Mesenteric fat pad (tissue), 1 donor: ENCODE data around the gene ZFAND2B. TPM values are rescaled to one million over a fixed set of nuclear protein-coding genes. Genes with fewer than 3 reads are reported as not detected.
"Not testable (repeated sequence)": the region's sequence is repeated elsewhere in the genome, so short reads cannot be mapped to it uniquely, and the experiment has no call there.

Source experiments
- DNase-seq: peaks from one replicate; pipeline ENCODE4 v3.0.0-alpha.2; 2020; ENCODE audit warnings: low spot score
- total RNA-seq: library from RNA; stranded (reverse); fragmentation: NEBNext Ultra II Directional; extraction: Animal tissue kit (Norgen Biotek cat#: 25700); gene quantifications from one replicate; pipeline ENCODE4 v1.2.1, GENCODE V29; 2021
- donor health status: DM: yes; HTN: yes; CAD: no.

ZFAND2B gene
- total RNA-seq, 1 donor from 2014 or later: 31.3 TPM

DNA sequence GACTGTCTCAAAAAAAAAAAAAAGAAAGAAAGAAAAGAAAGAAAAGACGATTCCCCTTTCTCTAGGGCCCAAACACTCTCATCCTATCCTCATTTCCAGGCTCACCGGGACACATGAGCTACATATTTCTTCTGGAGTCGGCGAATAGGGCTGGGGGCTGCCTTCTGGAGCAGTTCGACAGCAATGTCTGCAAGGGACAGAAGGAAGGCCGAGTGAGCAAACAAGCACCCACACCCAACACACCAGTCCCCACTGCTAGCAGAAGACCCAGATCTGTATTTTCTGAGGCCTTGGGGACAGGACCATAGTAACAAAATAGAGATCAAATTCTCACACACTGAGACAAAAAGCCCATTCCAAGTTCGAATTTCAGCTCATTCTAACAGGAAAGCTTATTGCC lies 31.1 kb upstream of the ZFAND2B start:
- no peak for DNase-seq

DNA sequence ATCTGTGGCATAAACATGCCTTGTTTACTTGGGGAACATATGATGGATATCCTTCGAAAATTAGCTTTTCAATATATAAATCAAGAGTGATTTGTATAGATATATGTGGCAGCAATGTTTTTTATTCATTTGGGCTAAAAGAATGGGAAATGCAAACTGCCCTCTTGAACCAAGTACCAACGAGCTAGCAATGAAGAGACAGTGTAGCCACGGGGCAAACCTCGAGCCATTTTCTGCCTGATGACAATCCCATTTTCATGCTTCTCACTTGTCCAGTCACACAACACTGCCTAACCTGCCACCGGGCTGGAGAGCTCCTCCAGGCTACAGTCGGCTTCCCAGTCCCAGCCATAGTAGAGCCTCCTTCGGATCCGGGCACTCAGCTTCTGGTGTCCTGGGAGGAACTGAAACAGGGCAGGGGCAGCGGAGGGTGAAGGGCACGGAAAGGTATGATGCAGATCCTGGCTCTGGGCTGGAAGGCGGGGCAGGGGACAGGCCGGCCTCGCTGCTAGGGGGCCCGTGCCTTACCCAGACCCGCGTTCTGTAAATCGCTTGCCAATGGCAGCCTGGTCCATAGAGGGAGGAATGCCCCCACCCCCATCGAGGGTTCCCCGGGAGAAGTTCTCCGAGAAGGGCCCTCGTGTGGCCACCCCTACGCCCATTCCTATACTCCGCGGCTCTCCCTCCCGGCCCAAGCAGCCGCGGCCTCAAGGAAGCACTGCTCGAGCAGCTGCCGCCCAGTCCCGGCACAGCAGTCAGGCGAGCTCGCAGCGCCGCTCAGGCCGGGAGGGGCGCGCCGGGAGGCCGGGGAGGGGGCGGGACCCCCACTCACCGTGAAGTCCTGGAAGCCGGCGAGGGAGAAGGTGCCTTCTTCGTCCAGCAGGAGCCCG lies 30.4 kb upstream of the ZFAND2B start:
- no peak for DNase-seq

DNA sequence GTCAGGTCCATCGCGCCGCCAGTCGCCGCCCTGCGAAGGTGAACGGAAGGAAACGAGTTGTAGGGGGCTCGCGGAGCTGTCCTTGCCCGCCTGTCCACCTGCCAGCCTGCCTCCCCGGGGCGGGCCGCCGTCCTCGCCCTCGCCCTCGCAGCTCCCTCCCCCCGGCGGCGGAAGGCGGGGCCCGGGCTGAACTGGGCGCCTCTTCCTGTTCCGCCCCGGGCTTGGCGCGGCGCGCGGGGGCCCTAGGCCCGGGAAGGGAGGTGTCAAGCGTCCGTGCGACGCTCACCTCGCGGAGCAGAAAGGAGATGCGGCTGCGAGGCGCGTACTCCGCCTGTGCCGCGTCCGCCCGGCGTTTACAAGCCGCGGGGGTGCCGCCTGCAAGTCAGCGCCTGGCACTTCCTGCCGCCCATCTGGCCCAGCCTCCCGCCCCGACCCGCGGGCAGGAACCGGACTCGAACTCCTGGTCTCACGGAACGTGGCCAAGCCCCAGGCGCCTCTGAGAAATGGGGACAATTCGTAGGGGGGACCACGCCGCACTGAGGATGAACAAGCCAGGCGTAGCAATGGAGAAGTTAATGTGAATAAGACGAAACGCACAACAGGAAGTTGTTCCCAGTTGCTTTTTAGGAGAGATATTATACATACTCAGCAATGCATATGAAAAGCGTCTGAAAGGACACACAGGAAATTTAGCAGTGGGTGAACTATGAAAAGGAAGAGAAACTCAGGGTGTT lies 29.6 kb upstream of the ZFAND2B start, which contains the start of gene CNPPD1:
Gene CNPPD1, minus strand, starts transcription at position 108 of the 734 bp plus-strand sequence. Its CDS starts 97 bp downstream, at position 11.
- peak; percentile 95 for DNase-seq

DNA sequence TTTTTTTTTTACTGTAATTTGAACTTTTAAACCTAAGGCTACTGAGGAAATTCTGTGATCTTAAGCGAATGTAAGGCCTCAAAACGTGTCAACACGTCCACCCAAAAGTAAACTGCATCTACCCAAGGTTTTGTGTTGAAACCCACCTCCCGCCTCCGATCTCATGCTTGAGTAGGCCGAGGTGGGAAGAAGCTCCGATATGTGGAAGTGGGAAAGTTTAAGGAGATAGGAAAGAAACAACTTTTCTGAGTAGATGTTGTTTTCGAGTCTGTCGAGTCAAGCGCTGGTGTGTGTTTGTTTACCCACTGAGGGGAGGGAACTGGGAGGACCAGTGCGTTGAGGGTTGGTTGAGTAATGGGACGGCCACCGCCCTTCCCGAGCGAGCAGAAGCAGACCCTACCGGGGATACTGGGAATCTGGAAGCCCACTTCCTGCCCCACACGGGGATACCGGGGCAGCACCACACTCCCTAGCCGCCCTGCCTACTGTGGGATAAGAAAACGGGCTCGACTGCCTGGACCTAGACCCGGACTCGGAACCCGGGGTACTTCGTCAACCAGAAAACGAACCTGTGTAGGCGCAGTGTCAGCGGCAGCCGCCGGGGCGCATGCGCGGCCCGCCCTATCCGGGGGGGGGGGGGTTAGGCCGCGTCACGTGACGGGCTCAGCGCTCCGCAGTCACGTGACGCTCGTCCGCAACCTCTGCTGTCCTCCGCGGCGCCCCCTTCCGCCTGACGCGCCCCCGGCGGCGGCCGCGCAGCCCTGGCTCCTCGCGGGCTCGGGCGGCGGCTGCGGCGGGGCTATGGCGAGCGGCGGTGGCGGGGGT lies 28.8 kb upstream of the ZFAND2B start, which contains the start of gene RETREG2:
Gene RETREG2, plus strand, starts transcription at position 724 of the 825 bp plus-strand sequence. Its CDS starts 78 bp downstream, at position 802.
- DNase-seq: peak; percentile 94

DNA sequence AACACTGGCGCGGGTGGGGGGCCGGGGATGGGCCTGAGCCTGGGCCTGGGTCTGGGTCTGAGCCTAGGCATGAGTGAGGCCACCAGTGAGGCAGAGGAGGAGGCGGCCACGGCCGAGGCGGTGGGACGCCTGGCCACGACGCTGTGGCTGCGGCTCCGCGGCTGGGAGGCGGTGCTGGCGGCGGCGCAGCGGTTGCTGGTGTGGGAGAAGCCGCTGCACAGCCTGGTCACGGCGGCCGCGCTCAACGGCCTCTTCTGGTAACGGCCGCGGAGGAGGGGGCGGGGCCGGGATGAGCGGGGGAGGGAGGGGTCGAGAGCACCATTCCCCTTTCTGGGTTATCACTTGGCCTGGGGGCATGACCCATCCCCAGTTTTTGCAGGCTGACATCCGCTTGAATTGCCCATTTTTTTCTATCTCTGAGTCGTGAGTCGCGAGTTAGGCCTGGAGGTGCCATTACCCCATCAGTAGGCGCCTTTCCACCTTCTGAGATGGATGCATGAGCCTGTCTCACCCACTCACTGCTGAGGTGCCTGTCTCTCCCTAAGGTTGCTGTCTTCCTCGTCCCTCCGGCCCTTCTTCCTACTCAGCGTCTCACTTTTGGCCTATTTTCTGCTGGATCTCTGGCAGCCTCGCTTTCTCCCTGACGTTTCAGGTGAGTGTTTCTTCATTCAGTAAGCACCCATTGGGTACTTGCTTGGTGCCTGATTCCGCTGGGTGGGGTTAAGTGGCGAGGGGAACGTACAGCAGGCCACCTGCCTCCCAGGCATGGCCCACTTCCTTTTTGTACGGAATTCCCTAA lies 28.0 kb upstream of the ZFAND2B start:
- no peak for DNase-seq

DNA sequence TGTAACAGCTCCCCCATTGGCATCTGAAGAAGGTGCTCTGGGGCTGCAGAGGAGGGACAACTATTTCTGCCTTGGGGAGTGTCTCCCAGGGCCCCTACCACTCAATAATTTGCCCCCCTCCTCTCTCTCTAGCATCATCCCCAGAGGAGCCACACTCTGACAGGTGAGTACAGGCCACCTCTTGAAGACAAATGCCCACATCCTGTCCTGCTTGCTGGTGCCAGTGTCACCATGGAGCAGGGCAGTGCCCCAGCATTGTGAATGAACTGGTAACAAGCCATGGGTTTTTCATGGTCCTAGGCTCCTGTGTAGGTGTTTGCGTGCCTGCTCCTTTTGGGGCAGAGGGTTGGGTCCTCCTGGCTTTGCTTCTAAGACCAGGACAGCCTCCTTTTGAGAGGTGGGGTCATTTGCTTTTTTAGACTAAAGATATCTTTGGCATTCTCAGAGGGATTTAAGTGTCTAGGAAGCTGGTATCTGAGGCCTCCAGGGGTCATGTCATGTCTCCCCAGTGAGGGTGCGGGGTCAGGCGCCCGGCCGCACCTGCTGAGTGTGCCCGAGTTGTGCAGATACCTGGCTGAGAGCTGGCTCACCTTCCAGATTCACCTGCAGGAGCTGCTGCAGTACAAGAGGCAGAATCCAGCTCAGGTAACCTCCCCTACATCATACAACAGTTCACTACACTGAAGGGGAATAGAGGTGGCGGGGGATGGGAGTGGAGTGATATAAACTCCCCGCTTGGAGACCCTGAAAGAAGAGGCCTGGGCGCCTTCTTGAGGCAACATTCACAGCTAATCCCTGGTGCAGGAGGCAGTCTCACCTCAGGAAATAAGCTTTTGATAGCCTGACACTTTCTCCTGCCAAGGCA lies 26.7 kb upstream of the ZFAND2B start:
- no peak for DNase-seq

DNA sequence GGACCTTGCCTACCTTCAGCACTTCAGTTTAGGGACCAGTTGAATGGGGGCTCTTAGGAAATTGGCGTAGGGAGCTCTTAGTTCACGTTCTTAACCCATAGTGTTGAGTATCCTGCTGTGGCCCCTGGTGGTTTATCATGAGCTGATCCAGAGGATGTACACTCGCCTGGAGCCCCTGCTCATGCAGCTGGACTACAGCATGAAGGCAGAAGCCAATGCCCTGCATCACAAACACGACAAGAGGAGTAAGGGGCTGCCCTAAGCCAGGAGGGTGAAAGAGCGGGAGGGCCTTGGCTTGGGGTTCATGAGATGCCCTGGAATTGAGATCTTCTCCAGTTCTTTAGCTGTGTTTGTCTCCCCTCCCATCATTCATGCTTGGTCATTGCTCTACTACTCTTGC lies 25.6 kb upstream of the ZFAND2B start:
- DNase-seq: no peak

DNA sequence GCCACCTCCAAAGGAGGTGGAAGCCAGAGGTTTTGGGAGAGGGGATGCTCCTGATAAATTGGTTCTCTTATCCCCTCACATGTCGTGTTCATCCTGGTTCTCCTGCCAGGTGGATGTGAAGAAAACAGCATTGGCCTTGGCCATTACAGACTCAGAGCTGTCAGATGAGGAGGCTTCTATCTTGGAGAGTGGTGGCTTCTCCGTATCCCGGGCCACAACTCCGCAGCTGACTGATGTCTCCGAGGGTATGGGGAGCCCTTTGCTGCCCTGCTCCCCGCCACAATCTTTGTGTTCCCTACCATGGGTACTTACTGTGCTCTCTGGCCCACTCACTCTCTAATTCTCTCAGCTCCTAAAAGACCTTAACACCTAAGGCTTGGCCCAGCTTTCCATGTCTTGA lies 25.1 kb upstream of the ZFAND2B start:
- DNase-seq: no peak

DNA sequence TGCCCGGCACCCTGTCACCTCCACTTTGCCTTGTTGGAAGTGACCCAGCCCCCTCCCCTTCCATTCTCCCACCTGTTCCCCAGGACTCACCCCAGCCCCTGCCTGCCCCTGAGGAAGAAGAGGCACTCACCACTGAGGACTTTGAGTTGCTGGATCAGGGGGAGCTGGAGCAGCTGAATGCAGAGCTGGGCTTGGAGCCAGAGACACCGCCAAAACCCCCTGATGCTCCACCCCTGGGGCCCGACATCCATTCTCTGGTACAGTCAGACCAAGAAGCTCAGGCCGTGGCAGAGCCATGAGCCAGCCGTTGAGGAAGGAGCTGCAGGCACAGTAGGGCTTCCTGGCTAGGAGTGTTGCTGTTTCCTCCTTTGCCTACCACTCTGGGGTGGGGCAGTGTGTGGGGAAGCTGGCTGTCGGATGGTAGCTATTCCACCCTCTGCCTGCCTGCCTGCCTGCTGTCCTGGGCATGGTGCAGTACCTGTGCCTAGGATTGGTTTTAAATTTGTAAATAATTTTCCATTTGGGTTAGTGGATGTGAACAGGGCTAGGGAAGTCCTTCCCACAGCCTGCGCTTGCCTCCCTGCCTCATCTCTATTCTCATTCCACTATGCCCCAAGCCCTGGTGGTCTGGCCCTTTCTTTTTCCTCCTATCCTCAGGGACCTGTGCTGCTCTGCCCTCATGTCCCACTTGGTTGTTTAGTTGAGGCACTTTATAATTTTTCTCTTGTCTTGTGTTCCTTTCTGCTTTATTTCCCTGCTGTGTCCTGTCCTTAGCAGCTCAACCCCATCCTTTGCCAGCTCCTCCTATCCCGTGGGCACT lies 24.0 kb upstream of the ZFAND2B start:
- DNase-seq: no peak

DNA sequence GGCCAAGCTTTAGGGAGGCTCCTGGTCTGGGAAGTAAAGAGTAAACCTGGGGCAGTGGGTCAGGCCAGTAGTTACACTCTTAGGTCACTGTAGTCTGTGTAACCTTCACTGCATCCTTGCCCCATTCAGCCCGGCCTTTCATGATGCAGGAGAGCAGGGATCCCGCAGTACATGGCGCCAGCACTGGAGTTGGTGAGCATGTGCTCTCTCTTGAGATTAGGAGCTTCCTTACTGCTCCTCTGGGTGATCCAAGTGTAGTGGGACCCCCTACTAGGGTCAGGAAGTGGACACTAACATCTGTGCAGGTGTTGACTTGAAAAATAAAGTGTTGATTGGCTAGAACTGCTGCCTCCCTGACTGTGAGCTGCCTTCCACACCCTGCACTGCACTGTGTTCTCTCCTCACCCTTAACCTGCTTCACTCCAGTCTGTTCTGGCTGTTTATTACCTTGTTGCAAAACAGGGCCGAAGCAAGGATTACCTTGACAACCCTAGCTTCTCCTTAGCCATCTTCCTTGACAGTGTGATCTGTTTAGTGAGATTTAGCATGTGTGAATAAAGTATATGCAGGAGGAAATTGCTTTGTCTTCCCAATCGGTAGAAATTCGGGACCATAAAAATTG lies 23.3 kb upstream of the ZFAND2B start:
- DNase-seq: no peak

DNA sequence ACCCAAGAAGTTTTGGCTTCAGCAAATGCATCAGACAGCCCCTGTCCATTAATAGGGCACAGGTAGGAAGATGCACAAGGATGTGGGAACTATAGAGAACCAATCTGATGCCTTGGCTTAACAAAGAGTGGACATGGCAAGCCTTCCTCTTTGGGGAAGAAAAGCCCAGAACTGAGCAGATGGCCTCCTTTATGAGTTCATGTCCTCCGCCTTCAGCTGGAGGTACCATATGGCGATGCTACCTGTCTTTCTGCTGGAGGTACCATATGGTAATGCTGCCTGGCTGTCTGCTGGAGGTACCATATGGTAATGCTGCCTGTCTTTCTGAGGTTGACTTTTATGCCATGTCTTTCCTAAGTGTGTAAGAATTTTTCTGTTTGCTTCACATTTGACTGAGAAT lies 22.5 kb upstream of the ZFAND2B start:
- DNase-seq: no peak

DNA sequence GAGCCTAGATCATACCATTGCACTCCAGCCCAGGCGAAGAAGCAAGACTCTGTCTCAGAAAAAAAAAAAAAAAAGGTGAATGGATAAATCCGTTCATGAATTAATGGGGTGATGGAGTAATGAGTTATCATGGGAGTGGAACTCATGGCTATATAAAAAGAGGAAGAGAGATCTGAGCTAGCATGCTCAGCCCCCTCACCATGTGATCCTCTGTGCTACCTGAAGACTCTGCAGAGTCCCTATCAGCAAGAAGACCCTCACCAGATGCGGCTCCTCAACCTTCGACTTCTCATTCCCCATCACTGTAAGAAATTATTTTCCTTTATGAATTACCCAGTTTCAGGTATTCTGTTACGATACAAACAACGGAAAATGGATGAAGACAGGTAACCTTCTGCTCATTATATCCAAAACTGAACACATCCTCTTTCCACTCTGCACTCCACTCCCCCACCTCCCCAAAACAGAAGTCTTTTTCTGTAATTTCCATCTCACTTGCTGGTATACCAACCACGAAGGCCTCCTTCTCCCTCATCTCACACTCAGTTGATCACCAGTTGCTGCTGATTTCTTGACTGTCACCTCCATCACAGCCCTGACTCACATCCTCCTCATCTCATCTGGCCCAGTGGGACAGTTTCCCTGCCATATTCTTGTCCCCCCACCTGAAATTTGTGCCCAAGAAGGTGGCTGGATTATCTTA lies 19.7 kb upstream of the ZFAND2B start:
- no peak for DNase-seq

DNA sequence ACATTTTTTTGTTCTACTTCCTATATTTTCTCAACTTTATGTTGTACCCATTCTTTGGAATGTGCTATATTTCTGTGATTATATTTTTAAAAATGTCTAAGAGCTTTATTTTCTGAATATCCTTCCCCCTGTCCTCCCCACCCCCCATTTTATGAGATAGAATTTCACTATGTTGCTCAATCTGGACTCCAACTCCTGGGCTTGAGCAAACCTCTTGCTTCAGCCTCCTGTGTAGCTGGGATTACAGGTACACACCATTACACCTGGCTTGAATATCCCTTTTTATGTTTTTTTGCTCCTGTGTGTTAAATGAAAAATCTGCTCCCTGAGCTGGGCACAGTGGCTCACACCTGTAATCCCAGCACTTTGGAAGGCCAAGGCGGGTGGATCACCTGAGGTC lies 9.2 kb upstream of the ZFAND2B start:
- no peak for DNase-seq

DNA sequence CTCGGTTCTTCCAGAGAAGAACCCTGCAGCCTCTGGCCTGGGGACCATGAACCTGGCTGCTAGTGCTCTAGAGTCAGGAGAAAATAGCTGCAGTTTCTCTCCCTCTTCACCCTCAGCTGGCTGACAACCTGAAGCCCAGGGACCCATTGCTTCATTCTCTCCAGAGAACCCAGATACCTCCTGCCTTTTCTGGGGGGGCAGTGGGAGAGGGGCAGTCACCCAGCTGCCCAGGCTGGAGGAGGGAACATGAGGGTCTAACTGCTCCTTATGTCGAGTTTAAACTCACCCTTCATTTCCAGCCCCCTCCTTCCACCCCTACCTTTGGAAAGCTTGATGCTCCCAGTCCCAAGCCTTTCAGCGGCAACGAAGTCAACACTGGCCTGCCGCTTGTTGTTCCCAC lies 7.6 kb upstream of the ZFAND2B start:
- no peak for DNase-seq

DNA sequence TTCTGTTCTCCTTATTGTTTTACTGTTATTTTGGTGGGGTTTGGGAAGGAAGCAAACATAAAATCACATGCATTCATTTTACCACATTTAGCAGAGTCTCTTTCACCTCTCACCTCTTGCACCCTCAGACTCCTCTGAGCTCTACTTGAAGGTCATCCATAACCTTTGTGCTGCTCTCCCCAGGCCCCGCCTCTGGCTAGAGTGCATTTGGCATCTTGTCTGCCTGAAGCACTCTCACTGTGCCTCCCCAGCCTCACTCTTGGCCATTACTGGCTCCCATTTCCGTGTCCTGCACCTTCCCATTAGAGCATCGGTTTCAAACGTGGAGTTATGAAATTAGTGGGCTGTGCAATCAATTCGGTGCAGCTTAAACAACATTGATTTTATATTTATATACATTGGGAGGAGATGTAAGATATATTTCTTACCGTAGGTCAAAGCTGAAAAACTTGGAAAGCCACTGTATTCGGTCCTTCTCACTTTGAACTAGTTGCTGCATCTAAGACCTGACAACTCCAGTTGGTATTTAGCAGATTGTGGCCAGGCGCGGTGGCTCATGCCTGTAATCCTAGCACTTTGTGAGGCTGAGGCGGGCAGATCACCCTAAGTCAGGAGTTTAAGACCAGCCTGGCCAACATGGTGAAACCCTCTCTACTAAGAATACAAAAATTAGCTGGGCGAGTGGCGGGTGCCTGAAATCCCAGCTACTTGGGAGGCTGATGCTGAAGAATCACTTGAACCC lies 6.9 kb upstream of the ZFAND2B start:
- DNase-seq: no peak

DNA sequence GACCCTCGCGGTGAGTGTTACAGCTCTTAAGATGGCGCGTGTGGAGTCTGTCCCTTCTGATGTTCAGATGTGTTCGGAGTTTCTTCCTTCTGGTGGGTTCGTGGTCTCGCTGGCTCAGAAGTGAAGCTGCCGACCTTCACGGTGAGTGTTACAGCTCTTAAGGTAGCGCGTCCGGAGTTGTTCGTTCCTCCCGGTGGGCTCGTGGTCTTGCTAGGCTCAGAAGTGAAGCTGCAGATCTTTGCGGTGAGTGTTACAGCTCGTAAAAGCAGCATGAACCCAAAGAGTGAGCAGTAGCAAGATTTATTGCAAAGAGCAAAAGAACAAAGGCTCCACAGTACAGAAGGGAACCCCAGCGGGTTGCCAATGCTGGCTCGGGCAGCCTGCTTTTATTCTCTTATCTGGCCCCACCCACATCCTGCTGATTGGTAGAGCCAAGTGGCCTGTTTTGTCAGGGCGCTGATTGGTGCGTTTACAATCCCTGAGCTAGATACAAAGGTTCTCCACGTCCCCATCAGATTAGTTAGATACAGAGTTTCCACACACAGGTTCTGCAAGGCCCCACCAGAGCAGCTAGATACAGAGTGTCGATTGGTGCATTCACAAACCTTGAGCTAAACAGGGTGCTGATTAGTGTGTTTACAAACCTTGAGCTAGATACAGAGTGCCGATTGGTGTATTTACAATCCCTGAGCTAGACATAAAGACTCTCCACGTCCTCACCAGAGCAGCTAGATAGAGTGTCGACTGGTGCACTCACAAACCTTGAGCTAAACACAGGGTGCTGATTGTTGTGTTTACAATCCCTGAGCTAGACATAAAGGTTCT lies 5.9 kb upstream of the ZFAND2B start:
- DNase-seq: not testable (repeated sequence)
